A673 (cell line): ENCODE data around the gene TSHZ2. TPM values are rescaled to one million over a fixed set of nuclear protein-coding genes. Genes with fewer than 3 reads are reported as not detected.
"Not testable (repeated sequence)": the region's sequence is repeated elsewhere in the genome, so short reads cannot be mapped to it uniquely, and the experiment has no call there.

Experiments
- BruUV-seq: library from RNA; stranded (reverse); fragments of 400-500 nt; replicated peaks from 2 replicates; lab custom pipeline; 2021; lab: Mats Ljungman, UMichigan
- CTCF ChIA-PET: fragments of 300-600 bp; sonication (Branson Sonifier 250); formaldehyde crosslinking; loops from one replicate; lab custom pipeline; 2022; ENCODE audit warnings: antibody characterized with exemption; lab: Charles Lee
- POLR2A ChIA-PET: fragments of 300-600 bp; sonication (Branson Sonifier 250); formaldehyde crosslinking; loops from one replicate; lab custom pipeline; 2022; ENCODE audit warnings: antibody characterized with exemption; ENCODE audit not compliant: low non-redundant PET; lab: Charles Lee
- DNase-seq: peaks from one replicate; pipeline ENCODE4 v3.0.0-alpha.2; 2015; ENCODE audit warnings: low spot score
- H3K27ac ChIP-seq: fragments of 200-600 bp; sonication (generic); 2 replicates; pipeline ENCODE4 v1.5.1; 2016; ENCODE audit warnings: mixed run types, low read depth, mild to moderate bottlenecking, mixed read lengths, antibody characterized with exemption, low read length; ENCODE audit not compliant: poor library complexity, severe bottlenecking
- H3K27me3 ChIP-seq: fragments of 200-600 bp; sonication (generic); replicated peaks from 2 replicates; pipeline ENCODE4 v1.6.1; 2017; ENCODE audit warnings: mixed run types, low read depth, mild to moderate bottlenecking, mixed read lengths, antibody characterized with exemption, low read length; ENCODE audit not compliant: insufficient read depth, poor library complexity
- H3K36me3 ChIP-seq: fragments of 200-600 bp; sonication (generic); 2 replicates; pipeline ENCODE4 v1.6.1; 2016; ENCODE audit warnings: mixed run types, mild to moderate bottlenecking, mixed read lengths, antibody characterized with exemption, low read length; ENCODE audit not compliant: insufficient read depth, poor library complexity, severe bottlenecking
- H3K4me1 ChIP-seq: fragments of 200-600 bp; sonication (generic); 2 replicates; pipeline ENCODE4 v1.6.1; 2017; ENCODE audit warnings: mixed run types, mild to moderate bottlenecking, mixed read lengths, antibody characterized with exemption, low read length; ENCODE audit not compliant: insufficient read depth, poor library complexity, severe bottlenecking
- H3K4me3 ChIP-seq: fragments of 200-600 bp; sonication (generic); 2 replicates; pipeline ENCODE4 v1.5.1; 2016; ENCODE audit warnings: low read depth, mixed run types, mild to moderate bottlenecking, mixed read lengths, low read length; ENCODE audit not compliant: poor library complexity, severe bottlenecking
- H3K9me3 ChIP-seq: fragments of 200-600 bp; sonication (generic); 2 replicates; pipeline ENCODE4 v1.6.1; 2016; ENCODE audit warnings: mixed run types, low read depth, mild to moderate bottlenecking, mixed read lengths, antibody characterized with exemption, low read length; ENCODE audit not compliant: poor library complexity, severe bottlenecking
- EZH2 ChIP-seq: fragments of 200-600 bp; sonication (generic); IDR thresholded peaks from 2 replicates; pipeline ENCODE4 v1.6.1; 2017; ENCODE audit warnings: borderline replicate concordance, low read depth, mild to moderate bottlenecking, mixed read lengths, antibody characterized with exemption, low read length; ENCODE audit not compliant: poor library complexity, severe bottlenecking
- intact Hi-C: fragments of 100-400 bp; cut with micrococcal nuclease; formaldehyde crosslinking; loops from one replicate; pipeline ENCODE4 v1.10.0; 2022; ENCODE audit not compliant: unreplicated experiment
- total RNA-seq: library from RNA; stranded (reverse); gene quantifications from 2 replicates; pipeline ENCODE4 v1.2.3, GENCODE V29; 2021
- TF ChIP-seq, protein P1 (sequence below): fragments of 300-800, 200-600 bp; sonication (generic); conservative IDR thresholded peaks from 2 replicates; pipeline ENCODE4 v1.5.1; 2017; ENCODE audit warnings: low read depth, mild to moderate bottlenecking, antibody characterized with exemption, low read length, moderate library complexity, mixed read lengths

Gene TSHZ2
- total RNA-seq, 1 experiment from 2014 or later, result 4.1 TPM

DNA sequence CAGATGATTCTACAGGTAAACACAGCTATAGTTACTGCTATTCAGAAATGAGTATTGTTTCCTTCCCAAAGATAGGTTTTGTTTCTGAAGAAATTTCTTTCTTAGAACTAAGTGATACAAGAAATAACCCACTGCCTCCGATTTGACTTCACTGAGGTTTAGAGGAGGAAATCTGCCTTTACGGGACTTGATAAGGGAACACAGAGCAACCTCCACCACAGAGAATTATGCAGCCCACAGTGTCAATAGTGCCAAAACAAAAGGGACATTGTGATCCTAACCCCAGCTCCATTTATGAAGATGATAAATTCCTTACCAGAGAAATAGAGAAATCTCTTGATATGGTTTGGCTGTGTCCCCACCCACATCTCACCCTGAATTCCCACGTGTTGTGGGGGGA lies 456.8 kb downstream of the TSHZ2 start:
- Histone ChIP-seq H3K27ac (no peak overlapping the region), H3K36me3 (no peaks in the 10 kb centered on the region), H3K4me3 (no peak overlapping the region), H3K9me3 (no peaks in the 10 kb centered on the region), H3K4me1 (no peaks in the 10 kb centered on the region), H3K27me3 (no peaks in the 10 kb centered on the region)
- CTCF ChIA-PET, result no interaction called here
- intact Hi-C loops, result no loop called here
- DNase-seq, result no peak
- POLR2A ChIA-PET, result no interaction called here
- no TSS peak for BruUV-seq
- TF ChIP-seq, protein P1, sequence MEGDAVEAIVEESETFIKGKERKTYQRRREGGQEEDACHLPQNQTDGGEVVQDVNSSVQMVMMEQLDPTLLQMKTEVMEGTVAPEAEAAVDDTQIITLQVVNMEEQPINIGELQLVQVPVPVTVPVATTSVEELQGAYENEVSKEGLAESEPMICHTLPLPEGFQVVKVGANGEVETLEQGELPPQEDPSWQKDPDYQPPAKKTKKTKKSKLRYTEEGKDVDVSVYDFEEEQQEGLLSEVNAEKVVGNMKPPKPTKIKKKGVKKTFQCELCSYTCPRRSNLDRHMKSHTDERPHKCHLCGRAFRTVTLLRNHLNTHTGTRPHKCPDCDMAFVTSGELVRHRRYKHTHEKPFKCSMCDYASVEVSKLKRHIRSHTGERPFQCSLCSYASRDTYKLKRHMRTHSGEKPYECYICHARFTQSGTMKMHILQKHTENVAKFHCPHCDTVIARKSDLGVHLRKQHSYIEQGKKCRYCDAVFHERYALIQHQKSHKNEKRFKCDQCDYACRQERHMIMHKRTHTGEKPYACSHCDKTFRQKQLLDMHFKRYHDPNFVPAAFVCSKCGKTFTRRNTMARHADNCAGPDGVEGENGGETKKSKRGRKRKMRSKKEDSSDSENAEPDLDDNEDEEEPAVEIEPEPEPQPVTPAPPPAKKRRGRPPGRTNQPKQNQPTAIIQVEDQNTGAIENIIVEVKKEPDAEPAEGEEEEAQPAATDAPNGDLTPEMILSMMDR, result no peak
- no peak for TF ChIP-seq EZH2

DNA sequence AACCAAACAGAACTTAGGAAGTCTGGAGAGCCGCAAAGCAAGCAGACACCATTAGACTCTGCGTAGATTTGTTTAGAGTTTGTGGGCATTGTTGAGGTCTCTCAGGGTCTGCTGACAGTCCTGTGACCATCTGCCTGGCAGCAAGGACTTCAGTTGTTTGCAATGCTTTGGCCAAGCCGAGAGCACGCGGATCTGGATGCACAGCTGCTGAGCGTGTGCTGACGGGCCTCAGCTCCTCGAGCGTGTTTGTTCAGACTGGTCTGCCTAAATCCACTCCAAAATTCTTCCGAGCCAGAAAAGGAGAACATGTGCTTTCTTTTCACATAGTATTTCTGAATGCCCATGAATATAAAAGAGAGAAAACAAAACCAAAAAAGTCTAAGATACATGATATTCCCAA lies 462.5 kb downstream of the TSHZ2 start:
- Histone ChIP-seq H3K4me3 (no peak overlapping the region), H3K36me3 (no peaks in the 10 kb centered on the region), H3K27ac (no peak overlapping the region), H3K9me3 (no peaks in the 10 kb centered on the region), H3K4me1 (no peaks in the 10 kb centered on the region), H3K27me3 (no peaks in the 10 kb centered on the region)
- TF ChIP-seq, protein P1, result no peak
- TF ChIP-seq EZH2, result no peak
- DNase-seq, result no peak
- POLR2A ChIA-PET, result no interaction called here
- intact Hi-C loops, result no loop called here
- BruUV-seq, result no TSS peak
- CTCF ChIA-PET, result no interaction called here

DNA sequence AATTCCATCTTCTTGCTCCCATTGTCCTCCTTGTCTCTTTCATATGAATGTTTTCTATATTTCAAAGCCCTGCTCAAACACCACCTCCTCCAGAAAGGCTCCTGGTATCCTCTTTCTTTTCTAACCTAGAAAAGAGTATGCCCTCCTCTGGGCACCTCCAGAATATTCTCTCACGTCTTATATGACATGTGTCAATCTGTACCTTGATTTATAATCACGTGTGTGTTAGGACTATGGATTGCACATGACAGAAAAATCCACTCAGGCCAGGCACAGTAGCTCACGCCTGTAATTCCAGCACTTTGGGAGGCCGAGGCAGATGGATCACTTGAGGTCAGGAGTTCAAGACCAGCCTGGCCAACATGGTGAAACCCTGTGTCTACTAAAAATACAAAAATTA lies 464.8 kb downstream of the TSHZ2 start:
- H3K9me3 ChIP-seq, H3K4me1 ChIP-seq, intact Hi-C loops, CTCF ChIA-PET, POLR2A ChIA-PET, H3K27me3 ChIP-seq, BruUV-seq, DNase-seq, H3K27ac ChIP-seq, H3K4me3 ChIP-seq, H3K36me3 ChIP-seq: not testable (repeated sequence)

DNA sequence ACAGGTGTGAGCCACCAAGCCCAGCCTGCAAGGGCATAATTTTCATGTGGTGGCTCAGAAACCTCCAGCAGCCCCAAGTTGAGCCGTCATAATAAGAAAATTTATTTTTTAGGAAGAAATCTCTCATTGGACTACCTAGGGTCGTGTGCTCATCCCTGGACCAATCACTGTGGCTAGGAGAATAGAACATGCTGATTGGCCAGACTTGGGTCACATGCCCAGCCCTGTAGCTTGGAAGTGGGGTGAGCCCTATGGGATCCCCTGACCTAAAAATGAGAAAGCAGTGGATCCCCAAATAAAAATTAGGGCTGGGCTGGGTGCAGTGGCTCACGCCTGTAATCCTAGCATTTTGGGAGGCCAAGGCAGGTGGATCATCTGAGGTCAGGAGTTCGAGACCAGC lies 466.2 kb downstream of the TSHZ2 start:
- intact Hi-C loops, result no loop called here
- no peak overlapping the region for H3K4me3 ChIP-seq
- ChIA-PET POLR2A (interaction anchor here (0.6 kb wide), 1 partner anchor 59 kb away, joined by 3 read pairs; no protein-coding TSS in a partner anchor), CTCF (no interaction called here)
- no peak for DNase-seq
- BruUV-seq, result no TSS peak
- TF ChIP-seq EZH2, result no peak
- TF ChIP-seq, protein P1, result no peak
- no peaks in the 10 kb centered on the region for H3K4me1 ChIP-seq
- no peaks in the 10 kb centered on the region for H3K36me3 ChIP-seq
- no peaks in the 10 kb centered on the region for H3K9me3 ChIP-seq
- no peak overlapping the region for H3K27ac ChIP-seq
- H3K27me3 ChIP-seq, result no peaks in the 10 kb centered on the region
